ENCODE data around the gene FBXL7.

DNA sequence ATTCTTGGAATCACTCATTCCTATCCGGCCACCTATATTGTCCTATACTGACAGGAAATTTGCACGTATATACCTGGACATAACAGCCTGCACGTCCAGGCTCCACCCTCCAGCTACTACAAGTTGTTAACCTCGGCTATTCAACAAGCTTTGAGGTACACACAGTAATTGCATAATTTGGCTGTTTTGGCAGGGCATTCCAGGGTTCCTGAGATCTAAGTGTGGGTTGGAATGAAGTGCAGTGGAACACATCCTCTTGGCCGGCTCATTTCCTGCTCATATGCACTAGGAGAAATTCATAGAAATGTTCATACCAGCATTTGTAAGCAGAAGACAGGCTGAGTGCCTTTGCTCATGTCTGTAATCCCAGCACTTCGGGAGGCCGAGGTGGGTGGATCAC, 222.3 kb downstream of the FBXL7 start:
- TF ChIP-seq CEBPB (IDR thresholded peaks at IDR 0.05; ENCODE audit: low read depth, low read length) (no peak), BRCA1 (IDR thresholded peaks at IDR 0.05; ENCODE audit: low read depth, low read length) (no peak), EP300 (IDR thresholded peaks at IDR 0.05; ENCODE audit: borderline replicate concordance in 1 of 2, low read depth in 2 of 2, low read length in 2 of 2) (no peak), POLR2AphosphoS5 (IDR thresholded peaks at IDR 0.05; ENCODE audit: low read depth, low read length) (no peak), POLR2A (IDR thresholded peaks at IDR 0.05; ENCODE audit: control extremely low read depth in 1 of 2, low read depth in 2 of 2, low read length in 2 of 2) (no peak), TAF7 (optimal IDR thresholded peaks at IDR 0.05; ENCODE audit: borderline replicate concordance, low read depth, low read length) (no peak), EGR1 (IDR thresholded peaks at IDR 0.05; ENCODE audit: borderline replicate concordance, low read depth, low read length) (no peak), ZNF274 (IDR thresholded peaks at IDR 0.05; ENCODE audit: borderline replicate concordance, extremely low read depth, low read length) (no peak), CHD1 (IDR thresholded peaks at IDR 0.05; ENCODE audit: low read depth, low read length) (no peak), TAF1 (IDR thresholded peaks at IDR 0.05; ENCODE audit: low read depth, low read length) (no peak)
- TF ChIP-seq, protein P1, sequence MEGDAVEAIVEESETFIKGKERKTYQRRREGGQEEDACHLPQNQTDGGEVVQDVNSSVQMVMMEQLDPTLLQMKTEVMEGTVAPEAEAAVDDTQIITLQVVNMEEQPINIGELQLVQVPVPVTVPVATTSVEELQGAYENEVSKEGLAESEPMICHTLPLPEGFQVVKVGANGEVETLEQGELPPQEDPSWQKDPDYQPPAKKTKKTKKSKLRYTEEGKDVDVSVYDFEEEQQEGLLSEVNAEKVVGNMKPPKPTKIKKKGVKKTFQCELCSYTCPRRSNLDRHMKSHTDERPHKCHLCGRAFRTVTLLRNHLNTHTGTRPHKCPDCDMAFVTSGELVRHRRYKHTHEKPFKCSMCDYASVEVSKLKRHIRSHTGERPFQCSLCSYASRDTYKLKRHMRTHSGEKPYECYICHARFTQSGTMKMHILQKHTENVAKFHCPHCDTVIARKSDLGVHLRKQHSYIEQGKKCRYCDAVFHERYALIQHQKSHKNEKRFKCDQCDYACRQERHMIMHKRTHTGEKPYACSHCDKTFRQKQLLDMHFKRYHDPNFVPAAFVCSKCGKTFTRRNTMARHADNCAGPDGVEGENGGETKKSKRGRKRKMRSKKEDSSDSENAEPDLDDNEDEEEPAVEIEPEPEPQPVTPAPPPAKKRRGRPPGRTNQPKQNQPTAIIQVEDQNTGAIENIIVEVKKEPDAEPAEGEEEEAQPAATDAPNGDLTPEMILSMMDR (IDR thresholded peaks at IDR 0.05; ENCODE audit: control extremely low read depth in 1 of 3, insufficient read depth in 1 of 3, low read depth in 1 of 3, low read length in 3 of 3), result no peak
- TF ChIP-seq, protein P2, sequence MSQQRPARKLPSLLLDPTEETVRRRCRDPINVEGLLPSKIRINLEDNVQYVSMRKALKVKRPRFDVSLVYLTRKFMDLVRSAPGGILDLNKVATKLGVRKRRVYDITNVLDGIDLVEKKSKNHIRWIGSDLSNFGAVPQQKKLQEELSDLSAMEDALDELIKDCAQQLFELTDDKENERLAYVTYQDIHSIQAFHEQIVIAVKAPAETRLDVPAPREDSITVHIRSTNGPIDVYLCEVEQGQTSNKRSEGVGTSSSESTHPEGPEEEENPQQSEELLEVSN (IDR thresholded peaks at IDR 0.05), result no peak

Data from H1 (cell line).